ENCODE measurements around the gene RPL29.
"Not testable (repeated sequence)": the region's sequence is repeated elsewhere in the genome, so short reads cannot be mapped to it uniquely, and the experiment has no call there.

Gene RPL29

DNA sequence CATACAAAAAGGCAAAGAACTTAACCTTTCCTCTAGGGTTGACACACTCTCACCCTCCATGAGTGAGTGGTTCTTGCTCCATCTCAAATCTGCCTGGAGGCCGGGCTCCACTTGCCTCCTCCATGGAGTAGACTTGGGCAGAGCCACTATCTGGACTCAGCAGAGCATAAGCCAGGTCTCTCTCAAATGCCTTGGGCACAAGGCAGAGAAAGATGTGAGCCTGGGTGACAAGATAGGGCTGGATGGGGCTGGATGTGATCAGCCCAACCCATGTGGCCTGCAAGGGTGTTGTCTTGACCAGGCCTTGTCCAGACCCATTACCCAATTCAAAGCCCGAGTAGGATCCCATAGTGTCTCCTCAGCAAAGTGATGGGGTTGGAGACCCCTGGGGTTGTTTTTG is 4.2 kb upstream of the RPL29 start:
- H3K4me3 ChIP-seq (ENCODE audit: control insufficient read depth, low read depth, low read length): no peak overlapping the region
- DNase-seq (ENCODE audit: low read depth): no peak
- TF ChIP-seq, protein P1, sequence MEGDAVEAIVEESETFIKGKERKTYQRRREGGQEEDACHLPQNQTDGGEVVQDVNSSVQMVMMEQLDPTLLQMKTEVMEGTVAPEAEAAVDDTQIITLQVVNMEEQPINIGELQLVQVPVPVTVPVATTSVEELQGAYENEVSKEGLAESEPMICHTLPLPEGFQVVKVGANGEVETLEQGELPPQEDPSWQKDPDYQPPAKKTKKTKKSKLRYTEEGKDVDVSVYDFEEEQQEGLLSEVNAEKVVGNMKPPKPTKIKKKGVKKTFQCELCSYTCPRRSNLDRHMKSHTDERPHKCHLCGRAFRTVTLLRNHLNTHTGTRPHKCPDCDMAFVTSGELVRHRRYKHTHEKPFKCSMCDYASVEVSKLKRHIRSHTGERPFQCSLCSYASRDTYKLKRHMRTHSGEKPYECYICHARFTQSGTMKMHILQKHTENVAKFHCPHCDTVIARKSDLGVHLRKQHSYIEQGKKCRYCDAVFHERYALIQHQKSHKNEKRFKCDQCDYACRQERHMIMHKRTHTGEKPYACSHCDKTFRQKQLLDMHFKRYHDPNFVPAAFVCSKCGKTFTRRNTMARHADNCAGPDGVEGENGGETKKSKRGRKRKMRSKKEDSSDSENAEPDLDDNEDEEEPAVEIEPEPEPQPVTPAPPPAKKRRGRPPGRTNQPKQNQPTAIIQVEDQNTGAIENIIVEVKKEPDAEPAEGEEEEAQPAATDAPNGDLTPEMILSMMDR (conservative IDR thresholded peaks at IDR 0.05; ENCODE audit: control insufficient read depth, insufficient read depth, low read depth, low read length): no peak

DNA sequence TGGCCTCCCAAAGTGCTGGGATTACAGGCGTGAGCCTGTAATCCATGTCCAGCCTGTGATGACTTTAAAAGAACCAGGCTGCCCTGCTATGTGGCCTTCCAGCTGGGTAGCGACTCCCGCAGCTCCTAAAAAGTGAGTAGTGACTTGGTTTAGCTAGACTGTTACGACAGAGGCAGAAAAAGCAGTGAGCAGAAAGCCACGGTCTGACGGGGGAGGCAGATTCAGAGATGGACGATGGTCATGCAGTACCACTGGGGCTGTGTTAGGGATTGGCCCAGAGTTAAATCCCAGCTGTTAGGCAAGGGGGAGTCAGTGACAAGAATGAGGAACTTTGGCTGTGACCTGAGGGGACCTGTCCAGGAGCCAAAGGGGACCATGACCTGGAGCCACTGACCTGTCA is 3.1 kb upstream of the RPL29 start:
- no peak overlapping the region for H3K4me3 ChIP-seq (ENCODE audit: control insufficient read depth, low read depth, low read length)
- TF ChIP-seq, protein P1 (conservative IDR thresholded peaks at IDR 0.05; ENCODE audit: control insufficient read depth, insufficient read depth, low read depth, low read length): no peak
- DNase-seq (ENCODE audit: low read depth): no peak

DNA sequence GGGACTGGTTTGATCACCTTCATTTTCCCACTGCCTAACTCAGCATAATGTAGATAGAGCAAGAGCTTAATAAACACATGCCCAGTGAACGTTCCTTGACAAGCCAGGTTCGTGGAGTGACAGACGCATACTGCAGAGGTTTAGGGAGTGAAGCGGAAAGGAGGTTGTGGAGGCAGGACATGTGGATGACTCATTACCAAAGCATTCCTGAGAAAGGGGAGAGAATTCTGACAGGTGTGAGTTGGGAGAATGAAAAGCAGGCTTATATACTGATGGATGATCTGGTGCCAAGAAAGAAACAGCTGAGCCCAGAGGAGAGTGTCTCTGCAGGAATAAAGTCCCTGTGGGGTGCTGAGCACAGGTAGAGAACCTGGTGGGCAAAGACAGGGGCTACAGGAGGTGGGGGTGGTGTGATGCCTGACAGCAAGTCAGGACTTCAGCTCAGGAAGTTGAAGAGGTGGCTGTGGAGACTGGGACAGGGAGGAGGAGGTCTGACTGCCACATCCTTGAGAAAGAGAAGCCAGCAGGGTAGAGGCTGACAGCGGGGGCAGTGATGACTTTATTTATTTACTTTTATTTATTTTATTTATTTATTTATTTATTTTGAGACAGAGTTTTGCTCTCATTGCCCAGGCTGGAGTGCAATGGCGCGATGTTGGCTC is 2.4 kb upstream of the RPL29 start:
- DNase-seq (ENCODE audit: low read depth): no peak
- H3K4me3 ChIP-seq (ENCODE audit: control insufficient read depth, low read depth, low read length): no peak overlapping the region
- TF ChIP-seq, protein P1 (conservative IDR thresholded peaks at IDR 0.05; ENCODE audit: control insufficient read depth, insufficient read depth, low read depth, low read length): no peak

DNA sequence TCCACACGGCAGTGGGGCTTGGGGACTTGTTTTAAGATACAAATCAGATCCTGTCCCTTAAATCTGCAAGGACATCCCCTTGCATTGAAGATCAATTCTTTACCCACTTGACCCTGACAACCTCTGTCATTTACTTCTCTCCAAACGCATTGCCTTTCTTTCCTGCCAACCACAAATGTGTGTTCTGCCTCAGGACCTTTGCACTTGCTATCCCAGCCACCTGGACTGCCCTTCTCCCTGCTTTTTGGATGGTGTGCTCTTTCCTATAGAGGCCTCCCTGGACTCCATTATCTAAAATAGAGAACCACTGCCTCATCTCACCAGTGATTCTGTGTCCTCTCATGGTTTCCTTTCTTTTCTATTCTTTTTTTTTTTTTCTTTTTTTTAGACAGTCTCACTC is 1.5 kb upstream of the RPL29 start:
- no peak for DNase-seq (ENCODE audit: low read depth)
- no peak overlapping the region for H3K4me3 ChIP-seq (ENCODE audit: control insufficient read depth, low read depth, low read length)
- TF ChIP-seq, protein P1 (conservative IDR thresholded peaks at IDR 0.05; ENCODE audit: control insufficient read depth, insufficient read depth, low read depth, low read length): no peak

DNA sequence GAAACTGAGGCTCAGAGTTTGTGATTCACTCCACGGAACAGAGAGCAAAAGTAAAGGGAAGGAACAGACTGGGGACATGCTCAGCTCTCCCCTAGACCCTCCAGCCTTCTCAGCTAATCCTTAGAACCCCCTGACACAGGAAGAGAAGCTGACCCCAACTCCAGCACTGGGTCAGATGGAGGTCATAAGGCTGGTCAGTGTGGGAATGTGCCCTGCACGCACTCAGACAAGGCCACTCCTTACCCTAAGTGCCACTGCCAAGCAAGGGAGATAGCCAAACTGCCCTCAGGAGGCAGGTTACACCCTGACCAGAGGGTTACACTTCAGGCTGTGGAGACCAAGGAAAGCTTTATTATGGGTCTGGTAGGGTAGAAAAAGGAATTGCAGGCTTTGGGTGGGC is 1.2 kb downstream of the RPL29 start:
- no peak for DNase-seq (ENCODE audit: low read depth)
- TF ChIP-seq, protein P1 (conservative IDR thresholded peaks at IDR 0.05; ENCODE audit: control insufficient read depth, insufficient read depth, low read depth, low read length): no peak
- peak overlapping the region; percentile 100 for H3K4me3 ChIP-seq (ENCODE audit: control insufficient read depth, low read depth, low read length)

DNA sequence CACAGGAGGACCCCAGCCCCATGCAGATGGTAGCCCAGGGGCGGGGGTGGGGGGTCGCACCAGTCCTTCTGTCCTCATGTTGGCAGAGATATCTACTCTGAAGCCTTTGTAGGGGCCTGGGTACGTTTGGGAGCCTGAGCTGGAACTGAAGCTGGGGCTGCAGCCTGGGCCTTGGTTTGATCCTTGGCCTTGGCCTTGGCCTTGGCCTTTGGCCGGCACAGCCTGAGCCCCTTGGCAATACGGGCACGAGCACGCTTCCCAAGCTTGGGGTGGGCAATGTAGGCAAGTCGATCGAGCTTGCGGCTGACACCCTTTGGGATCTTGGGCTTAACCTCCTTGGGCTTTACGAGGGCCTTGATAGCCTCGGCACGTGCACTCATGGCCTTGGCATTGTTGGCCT is 2.0 kb downstream of the RPL29 start:
- not testable (repeated sequence) for H3K4me3 ChIP-seq (ENCODE audit: control insufficient read depth, low read depth, low read length); DNase-seq (ENCODE audit: low read depth)

DNA sequence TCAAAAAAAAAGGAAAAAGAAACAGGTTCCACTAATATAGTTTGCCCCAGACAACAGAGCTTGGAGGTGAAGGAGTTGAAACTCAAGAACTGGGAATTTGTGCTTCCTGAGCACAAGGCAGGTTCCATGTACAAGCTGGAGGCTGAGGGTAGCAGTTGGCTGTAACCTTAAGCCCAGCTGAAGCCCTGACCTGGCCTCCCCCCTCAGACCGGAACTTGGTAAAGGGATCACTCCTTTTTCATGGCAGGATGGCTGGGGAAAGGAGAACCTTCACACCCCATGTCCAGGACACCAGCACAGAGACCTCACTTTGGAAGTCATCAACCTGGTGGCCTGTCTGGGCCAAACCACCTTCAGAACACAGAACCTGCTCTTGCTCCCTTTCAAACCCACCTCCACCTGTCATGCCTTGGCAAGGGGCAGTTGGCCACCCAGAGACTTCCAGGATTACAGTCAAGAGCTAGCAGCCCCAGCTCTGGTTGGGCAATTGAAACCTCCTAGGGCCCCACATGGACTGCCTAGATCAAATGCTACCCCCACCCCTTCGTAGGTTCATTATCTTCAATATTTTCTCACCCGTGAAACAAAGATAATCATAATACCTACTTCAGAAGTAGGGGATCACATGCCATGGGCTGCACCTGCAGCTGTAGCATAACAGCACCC is 3.5 kb downstream of the RPL29 start:
- TF ChIP-seq, protein P1 (conservative IDR thresholded peaks at IDR 0.05; ENCODE audit: control insufficient read depth, insufficient read depth, low read depth, low read length): no peak
- DNase-seq (ENCODE audit: low read depth): no peak
- H3K4me3 ChIP-seq (ENCODE audit: control insufficient read depth, low read depth, low read length): no peak overlapping the region

DNA sequence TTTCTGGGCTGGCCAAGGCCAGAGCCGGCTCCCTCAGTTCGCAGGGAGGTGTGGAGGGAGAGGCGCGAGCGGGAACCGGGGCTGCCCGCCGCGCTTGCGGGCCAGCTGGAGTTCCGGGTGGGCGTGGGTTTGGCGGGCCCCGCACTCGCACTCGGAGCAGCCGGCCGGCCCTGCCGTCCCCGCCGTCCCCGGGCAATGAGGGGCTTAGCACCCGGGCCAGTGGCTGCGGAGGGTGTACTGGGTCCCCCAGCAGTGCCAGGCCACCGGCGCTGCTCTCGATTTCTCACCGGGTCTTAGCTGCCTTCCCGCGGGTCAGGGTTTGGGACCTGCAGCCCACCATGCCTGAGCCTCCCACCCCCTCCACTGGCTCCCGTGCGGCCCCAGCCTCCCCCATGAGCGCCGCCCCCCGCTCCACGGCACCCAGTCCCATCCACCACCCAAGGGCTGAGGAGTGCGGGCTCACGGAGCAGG is 5.2 kb downstream of the RPL29 start:
- not testable (repeated sequence) for DNase-seq (ENCODE audit: low read depth); H3K4me3 ChIP-seq (ENCODE audit: control insufficient read depth, low read depth, low read length)
